Transverse colon (tissue), 4 donors: ENCODE results near the gene CP.

Source experiments
- CTCF ChIP-seq, 5 experiments: fragments of 200-600 bp in 3 of 5; fragments of 450-650 bp in 2 of 5; sonication (generic) in 3 of 5; IDR thresholded peaks; 1 replicate in 2 of 5; 2 replicates in 3 of 5; pipeline ENCODE4 v1.5.1; 2016 to 2017; ENCODE audit warnings: antibody characterized with exemption in 5 of 5, inconsistent platforms in 3 of 5, mild to moderate bottlenecking in 2 of 5, moderate library complexity in 1 of 5
- POLR2A ChIP-seq: fragments of 450-650 bp; IDR thresholded peaks from one replicate; pipeline ENCODE4 v1.6.1; 2016; ENCODE audit warnings: antibody characterized with exemption, mild to moderate bottlenecking, moderate library complexity
- POLR2AphosphoS5 ChIP-seq, 3 donors: sonication (generic); formaldehyde crosslinking; IDR thresholded peaks; one replicate each; pipeline ENCODE4 v1.6.1; 2016; ENCODE audit warnings: antibody characterized with exemption in 3 of 3

- TF ChIP-seq CTCF (IDR thresholded peaks at IDR 0.05) (no peak), POLR2A (no peak), POLR2AphosphoS5 (IDR thresholded peaks at IDR 0.05) (no peak)
These were observed 21.9 kb upstream of the CP start for GRCh38 chr3:149243540-149243939.
